Stimulated activated CD4-positive, alpha-beta T cell treated with anti-CD3 and anti-CD28 coated beads, Interleukin-12 subunit alpha, Interleukin-12 subunit beta, amount 100 ng/mL, for 48 hours (primary cell): ENCODE results near the gene SMIM9.

Source experiments
- DNase-seq, 3 donors: peaks; one replicate each; pipeline ENCODE4 v3.0.0-alpha.2; 2020; ENCODE audit warnings: low read depth in 2 of 3, low spot score in 1 of 3

SMIM9 gene

DNA sequence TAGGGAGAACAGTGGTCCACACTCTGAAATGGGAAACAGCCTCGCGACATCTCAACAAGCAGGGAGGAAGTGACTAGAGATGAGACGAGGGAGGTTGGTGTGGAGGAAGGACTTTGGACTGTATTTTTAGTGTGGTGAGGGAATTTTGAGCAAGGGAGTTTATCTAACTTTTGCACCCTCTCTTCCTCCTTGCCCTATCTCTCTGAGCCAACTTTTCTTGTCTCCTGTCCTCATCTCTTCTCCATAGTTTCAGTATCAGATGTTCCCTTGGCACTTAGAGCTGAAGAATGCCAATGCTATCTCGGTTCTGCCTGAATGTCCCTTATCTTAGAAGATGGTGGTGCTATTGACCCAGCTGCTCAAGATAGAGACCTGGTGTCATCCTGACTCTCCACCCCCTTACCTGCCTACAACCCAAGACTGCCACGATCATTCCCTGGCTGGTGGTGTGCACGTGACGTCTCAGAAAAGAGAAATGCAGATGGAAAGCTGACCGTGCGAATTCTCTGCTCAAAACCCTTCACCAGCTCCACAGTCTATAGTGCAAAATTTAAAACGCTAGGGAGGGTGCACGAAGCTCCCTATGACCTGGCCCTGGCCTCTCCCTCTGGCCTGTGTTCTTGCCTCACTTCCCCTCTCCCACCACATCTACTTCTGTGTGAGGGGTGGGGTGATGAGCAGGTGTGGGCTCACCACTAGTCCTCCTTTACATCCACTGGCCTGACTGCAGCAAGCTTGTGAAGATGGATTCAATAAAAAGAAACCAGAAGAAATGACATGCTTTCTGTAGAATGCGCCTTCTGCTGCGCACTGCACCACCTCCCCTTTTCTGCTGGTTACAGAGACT lies 50.1 kb downstream of the SMIM9 start:
- no peak for DNase-seq

DNA sequence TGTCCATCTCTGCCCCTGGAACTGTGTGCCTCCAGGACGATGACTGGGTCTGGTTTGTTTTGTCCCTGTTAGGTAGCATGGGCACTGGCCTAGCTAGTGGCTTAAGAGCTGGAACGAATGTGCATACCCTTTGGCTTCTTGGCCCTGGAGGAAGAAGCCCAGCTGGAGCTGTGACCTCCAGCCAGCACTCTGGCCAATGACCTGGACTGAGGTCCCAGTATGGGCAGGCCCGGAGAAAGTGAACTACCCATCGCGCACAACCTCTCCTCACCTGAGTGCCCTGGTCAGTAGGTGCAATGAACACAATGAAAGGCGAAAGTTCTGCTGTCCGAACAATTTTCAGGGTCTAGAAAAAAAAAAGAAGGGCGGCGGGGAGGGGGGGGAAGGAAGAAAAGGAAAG lies 53.5 kb downstream of the SMIM9 start:
- no peak for DNase-seq

DNA sequence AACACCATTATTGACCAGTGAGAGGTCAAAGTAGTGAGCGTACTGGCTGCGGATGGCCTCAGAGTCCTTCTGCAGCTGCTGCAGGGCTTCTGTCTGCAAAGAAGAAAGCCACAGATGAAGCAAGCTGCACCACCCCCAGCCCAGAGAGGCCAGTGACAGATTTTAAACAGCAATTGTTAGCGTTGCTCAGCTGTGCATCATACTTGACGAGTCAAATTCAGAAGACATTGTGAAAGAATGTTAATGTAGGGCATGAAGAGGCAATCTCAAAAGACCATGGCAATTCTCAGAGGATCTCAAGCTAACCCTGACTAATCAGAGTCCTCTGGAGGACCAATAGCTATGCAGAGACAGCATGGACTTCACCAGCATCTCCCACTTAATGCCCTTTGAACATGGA lies 55.2 kb downstream of the SMIM9 start:
- DNase-seq, result no peak

DNA sequence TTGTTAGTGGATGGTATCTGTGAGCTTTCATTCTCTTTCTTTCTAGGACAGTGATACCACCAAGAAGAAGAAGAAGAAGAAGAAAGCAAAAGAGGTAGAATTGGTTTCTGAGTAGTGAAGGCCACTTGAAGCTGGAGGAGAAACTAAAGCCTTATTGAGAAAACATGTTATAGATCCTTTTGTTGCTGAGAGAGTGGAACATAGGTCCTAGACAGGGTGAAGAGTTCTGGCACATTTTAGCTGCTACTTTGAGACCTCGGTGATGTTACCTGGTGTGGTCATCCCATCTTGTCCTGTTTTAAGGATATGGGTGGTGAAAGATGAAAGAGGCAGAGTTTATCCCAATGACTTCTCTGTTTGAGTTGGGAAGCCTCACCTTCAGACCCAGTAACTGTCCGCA lies 57.7 kb downstream of the SMIM9 start:
- DNase-seq, result no peak

DNA sequence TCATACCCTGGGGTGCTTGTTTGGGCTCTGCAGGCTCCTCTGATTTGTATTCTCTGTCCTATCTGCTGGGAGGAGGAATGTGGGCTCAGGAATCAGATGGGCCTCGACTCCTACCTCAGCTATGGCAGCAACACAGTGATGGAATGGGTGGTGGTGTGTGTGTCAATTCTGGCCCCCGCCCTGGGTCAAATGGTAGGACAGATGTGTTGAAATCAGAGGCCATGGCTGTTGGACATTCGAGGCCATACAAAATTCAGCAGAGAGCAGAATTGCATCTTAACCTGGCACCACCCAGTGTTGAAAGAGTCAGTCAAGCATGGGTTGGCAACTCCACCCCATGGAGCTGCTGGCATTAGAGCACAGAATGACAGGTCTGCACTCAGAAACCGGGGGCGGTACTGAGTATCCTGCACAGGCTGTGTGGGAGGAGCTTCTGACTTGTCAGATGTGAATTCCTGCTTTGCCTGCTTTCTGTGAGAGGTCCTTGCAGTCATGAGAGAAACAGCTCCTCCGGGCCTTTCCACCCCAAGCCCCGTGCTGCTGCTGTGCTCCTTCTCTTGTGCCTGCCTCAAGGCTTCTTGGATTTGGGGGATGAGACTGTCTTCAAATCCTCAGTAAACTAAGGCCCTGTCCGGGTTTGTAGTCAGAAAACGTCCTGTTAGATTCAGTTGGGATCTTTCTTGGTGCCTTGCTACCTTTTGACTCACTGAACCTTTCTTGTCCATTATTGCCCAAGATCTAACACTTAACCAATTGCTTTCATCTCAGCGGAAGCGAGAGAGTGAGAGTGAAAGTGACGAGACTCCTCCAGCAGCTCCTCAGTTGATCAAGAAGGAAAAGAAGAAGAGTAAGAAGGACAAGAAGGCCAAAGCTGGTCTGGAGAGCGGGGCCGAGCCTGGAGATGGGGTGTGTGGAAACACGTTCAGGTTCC lies 58.8 kb downstream of the SMIM9 start:
- DNase-seq, result no peak

DNA sequence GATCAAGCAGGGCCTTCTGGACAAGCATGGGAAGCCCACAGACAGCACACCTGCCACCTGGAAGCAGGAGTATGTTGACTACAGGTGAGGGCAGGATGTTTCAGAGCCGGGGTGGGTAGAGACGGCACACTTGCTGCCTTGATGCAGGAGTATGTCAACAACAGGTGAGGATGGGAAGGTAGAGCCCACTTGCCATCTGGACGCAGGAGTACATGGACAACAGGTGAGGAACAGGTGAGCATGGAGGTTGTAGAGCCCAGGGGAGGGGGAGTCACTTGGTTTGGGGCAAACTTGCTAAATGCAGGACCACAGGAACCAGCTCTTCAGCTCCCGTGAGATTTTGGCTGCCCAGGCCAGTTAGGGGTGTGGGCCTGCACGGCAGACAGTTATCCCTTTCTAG lies 59.8 kb downstream of the SMIM9 start:
- DNase-seq, result no peak
